ENCODE data around the gene MST1R.

The MST1R gene

GRCh38 chr3:49873623-49874022 lies 30.1 kb downstream of the MST1R start:
- DNase-seq = no peak

GRCh38 chr3:49872801-49873281 lies 30.8 kb downstream of the MST1R start:
- no peak for DNase-seq

GRCh38 chr3:49871531-49872153 lies 32.0 kb downstream of the MST1R start:
- DNase-seq = no peak

- no peak for DNase-seq
Measured at GRCh38 chr3:49869525-49870126, 34.0 kb downstream of the MST1R start, which contains the start of gene CAMKV. Gene CAMKV (minus strand): TSS chr3:49869906. CDS start chr3:49862388, 7,518 bp downstream.

GRCh38 chr3:49868862-49869466 lies 34.7 kb downstream of the MST1R start:
- no peak for DNase-seq

- DNase-seq = no peak
Measured at GRCh38 chr3:49867871-49868321, 35.8 kb downstream of the MST1R start.

- no peak for DNase-seq
Measured at GRCh38 chr3:49867400-49867799, 36.3 kb downstream of the MST1R start.

- DNase-seq = no peak
Measured at GRCh38 chr3:49865198-49865784, 38.4 kb downstream of the MST1R start.

- no peak for DNase-seq
Measured at GRCh38 chr3:49864505-49864904, 39.2 kb downstream of the MST1R start.

GRCh38 chr3:49859576-49860305 lies 43.9 kb downstream of the MST1R start:
- DNase-seq = no peak

- peak; percentile 45 for DNase-seq
Measured at GRCh38 chr3:49856181-49857005, 47.3 kb downstream of the MST1R start, which contains the start of gene TRAIP. Gene TRAIP (minus strand): TSS chr3:49856564. CDS start chr3:49856453, 111 bp downstream.

- DNase-seq = no peak
Measured at GRCh38 chr3:49855662-49856061, 48.0 kb downstream of the MST1R start.

GRCh38 chr3:49845694-49846093 lies 58.0 kb downstream of the MST1R start:
- no peak for DNase-seq

GRCh38 chr3:49844464-49845183 lies 59.0 kb downstream of the MST1R start:
- DNase-seq = no peak

GRCh38 chr3:49842843-49843517 lies 60.7 kb downstream of the MST1R start:
- DNase-seq = no peak

- DNase-seq = no peak
Measured at GRCh38 chr3:49841806-49842205, 61.9 kb downstream of the MST1R start.

GRCh38 chr3:49841126-49841696 lies 62.5 kb downstream of the MST1R start:
- no peak for DNase-seq

GRCh38 chr3:49840388-49840787 lies 63.3 kb downstream of the MST1R start:
- DNase-seq = no peak

- DNase-seq = peak; percentile 20
Measured at GRCh38 chr3:49839193-49839809, 64.4 kb downstream of the MST1R start.
